Astrocyte of the spinal cord (primary cell): ENCODE results near the gene NCOA3.

ENCODE experiments used
- DNase-seq: peaks from one replicate; pipeline ENCODE4 v3.0.0; 2011; ENCODE audit warnings: low read depth, low spot score
- H3K4me3 ChIP-seq: 2 replicates; pipeline ENCODE4 v1.5.1; 2011; ENCODE audit warnings: low read depth, mild to moderate bottlenecking, low read length, moderate library complexity
- in situ Hi-C: cut with HindIII; loops from 2 replicates; pipeline ENCODE4 v1.10.0; 2017; ENCODE audit warnings: low sequenced_read_pairs
- TF ChIP-seq, protein P1 (sequence below): IDR thresholded peaks from 2 replicates; pipeline ENCODE4 v1.5.1; 2012; ENCODE audit warnings: low read depth, mild to moderate bottlenecking, low read length, inconsistent platforms

The NCOA3 gene

DNA sequence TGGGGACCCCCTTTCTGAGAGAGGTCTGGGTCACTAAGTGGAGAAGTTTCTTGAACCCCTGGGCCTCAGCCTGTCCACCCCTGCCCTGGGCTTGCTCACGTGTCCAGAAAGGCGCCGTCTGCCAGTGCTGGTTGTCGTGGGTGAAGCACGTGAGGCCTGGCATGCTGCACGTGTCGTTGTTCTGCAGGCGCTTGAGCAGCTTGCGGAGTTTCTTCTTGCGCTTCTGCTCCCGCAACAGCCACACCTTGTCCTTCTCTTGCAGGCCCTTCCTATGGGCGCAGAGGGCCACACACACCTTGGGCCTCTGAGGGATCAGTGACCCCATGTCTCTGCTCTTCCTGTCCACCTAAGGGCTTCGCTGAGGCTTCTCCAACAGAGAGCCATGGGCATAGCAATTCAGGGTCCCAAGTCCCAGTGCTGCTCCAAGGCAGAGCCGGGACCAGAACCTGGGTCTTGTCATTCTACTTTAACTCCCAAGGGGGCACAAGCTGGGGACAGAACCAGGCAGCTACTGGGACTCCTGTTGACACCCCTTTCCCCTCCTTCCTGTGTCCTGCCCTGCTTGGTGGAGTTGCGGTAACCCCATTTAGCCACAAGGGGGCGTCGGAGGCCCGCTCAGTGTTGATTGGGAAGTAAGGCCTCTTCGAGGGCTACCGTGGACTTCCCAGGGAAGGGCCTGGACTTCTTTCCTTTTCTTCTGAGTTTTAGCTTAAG lies 161.8 kb downstream of the NCOA3 start:
- in situ Hi-C loops: no loop called here
- peak; percentile 78 for DNase-seq
- H3K4me3 ChIP-seq: no peak overlapping the region
- TF ChIP-seq, protein P1, sequence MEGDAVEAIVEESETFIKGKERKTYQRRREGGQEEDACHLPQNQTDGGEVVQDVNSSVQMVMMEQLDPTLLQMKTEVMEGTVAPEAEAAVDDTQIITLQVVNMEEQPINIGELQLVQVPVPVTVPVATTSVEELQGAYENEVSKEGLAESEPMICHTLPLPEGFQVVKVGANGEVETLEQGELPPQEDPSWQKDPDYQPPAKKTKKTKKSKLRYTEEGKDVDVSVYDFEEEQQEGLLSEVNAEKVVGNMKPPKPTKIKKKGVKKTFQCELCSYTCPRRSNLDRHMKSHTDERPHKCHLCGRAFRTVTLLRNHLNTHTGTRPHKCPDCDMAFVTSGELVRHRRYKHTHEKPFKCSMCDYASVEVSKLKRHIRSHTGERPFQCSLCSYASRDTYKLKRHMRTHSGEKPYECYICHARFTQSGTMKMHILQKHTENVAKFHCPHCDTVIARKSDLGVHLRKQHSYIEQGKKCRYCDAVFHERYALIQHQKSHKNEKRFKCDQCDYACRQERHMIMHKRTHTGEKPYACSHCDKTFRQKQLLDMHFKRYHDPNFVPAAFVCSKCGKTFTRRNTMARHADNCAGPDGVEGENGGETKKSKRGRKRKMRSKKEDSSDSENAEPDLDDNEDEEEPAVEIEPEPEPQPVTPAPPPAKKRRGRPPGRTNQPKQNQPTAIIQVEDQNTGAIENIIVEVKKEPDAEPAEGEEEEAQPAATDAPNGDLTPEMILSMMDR: peak; percentile 98

DNA sequence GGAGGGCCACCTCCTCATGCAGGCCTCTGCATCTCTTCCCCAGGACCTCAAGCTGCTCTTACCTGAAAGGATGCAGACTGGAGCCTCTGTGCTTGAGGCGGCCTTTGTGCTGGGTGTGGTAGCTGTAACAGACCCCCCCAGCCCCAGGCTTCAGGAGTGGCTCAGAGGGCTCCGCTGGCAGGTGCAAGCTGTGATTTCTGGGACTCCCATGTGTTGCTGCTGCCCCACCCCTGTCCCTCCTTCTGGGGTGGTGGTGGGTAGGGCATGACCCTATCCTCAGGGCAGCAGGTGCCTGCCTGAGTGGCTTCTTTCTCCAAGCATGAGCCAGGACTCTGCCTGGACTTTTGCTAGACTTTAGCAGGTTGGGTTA lies 162.4 kb downstream of the NCOA3 start:
- TF ChIP-seq, protein P1: no peak
- H3K4me3 ChIP-seq: no peak overlapping the region
- no peak for DNase-seq
- in situ Hi-C loops: no loop called here

DNA sequence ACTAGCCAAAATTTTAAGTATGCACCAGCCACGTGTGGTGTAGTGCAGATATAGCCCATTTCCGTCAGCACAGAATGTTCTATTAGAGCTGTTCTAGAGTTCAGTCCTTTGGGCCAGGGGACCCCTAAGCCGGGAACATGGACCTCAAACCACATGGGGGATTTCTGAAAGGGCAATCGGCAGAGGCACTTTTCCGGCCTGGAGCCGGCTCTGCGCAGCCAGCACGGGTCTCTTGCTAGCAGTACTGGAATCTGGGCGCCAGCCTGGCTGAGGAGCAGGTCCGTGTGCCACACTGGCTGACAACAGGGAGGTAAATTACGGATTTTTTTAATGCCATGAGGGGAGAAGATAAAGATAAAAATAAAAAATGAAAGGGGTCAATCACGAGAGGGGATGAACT lies 163.1 kb downstream of the NCOA3 start:
- in situ Hi-C loops: no loop called here
- TF ChIP-seq, protein P1: no peak

DNA sequence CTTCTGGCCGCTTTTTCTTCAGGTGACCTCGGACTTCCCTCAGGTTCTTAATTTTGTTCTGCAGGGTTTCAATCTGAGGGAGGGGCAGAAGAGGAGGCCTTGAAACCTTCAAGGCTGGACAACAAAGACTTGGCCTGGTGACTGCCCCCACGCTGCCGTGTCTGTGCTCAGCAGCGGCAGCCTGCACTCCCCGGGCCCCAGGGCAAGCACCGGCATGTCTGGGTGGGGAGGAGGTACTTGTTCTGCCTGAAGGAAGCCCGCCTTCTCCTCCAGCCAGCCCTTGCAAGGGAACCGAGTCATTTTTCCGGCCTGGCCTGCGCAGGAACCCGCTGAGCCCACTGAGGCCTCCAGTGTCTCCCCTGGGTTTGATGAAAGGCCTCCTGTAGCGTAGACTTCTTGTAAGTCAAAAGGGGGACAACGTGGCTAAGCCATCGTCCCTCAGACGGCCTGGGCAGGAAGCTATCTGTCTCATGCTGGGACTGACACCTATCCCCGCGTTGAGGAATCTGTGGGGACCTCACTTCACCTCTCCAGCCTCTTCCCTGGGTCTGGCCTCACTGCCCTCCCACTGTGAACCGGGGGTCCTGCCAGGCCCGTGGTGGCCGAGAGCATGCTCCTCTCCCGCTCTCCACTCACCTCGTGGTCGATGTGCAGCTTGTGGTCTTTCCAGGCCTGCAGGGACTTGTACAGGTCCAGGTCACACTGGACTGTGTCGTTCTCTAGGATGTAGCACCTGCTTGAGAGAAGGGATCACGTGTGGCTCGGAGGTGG lies 163.7 kb downstream of the NCOA3 start:
- TF ChIP-seq, protein P1: no peak
- no peak overlapping the region for H3K4me3 ChIP-seq
- in situ Hi-C loops: no loop called here
- DNase-seq: no peak

More for the DNA sequence above, 163.1 kb downstream of the NCOA3 start:
- no peak for DNase-seq
- no peak overlapping the region for H3K4me3 ChIP-seq

DNA sequence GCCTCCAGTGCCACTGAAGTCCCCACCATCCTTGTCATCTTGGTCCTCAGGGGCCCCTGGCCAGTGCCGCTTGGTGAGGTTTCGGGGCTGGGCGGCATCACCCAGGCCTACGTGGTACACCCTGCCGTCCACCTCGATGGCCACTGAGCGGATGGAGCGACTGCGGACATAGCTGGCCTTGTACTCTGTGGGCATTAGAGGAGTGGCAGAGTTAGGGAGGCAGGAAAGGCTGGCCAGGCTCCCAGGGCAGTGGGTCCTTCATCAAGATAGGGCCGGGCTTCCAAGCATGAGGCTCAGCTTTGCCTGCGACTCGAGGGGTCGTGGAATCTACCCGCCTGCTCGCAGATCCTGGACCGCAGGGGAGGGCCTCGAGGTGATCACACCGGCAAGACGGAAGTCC lies 164.6 kb downstream of the NCOA3 start:
- H3K4me3 ChIP-seq: no peak overlapping the region
- TF ChIP-seq, protein P1: no peak
- in situ Hi-C loops: no loop called here
- DNase-seq: no peak

DNA sequence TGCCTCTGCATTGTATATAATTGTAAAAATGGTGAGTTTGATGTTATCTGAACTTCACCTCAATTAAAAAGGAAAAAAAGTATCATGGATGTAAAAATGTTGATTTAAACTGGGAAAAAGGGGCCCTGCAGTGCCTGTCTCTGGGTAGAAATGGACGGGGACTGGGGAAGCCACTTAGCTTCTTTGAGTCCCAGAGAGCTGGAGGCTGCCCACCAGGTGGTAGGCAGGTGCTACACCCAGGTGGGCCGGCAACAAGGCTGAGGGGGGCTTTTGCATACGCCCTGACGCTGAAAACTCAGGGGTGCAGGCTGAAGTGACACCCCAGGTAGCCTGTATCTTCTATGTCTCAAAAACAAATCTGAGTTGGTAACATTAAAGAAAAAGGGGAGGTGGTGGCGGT lies 165.4 kb downstream of the NCOA3 start:
- in situ Hi-C loops: no loop called here
- no peak overlapping the region for H3K4me3 ChIP-seq
- TF ChIP-seq, protein P1: no peak
- DNase-seq: no peak
